Activated T-cell treated with anti-CD3 and anti-CD28 coated beads, Interleukin-2, amount 50 U/mL, for 1 hour (primary cell): Measurements from ENCODE around the gene CXCL14.
"Not testable (repeated sequence)": the region's sequence is repeated elsewhere in the genome, so short reads cannot be mapped to it uniquely, and the experiment has no call there.

ENCODE experiments used
- DNase-seq: peaks from one replicate; pipeline ENCODE4 v3.0.0-alpha.2; 2020

CXCL14 gene

DNA sequence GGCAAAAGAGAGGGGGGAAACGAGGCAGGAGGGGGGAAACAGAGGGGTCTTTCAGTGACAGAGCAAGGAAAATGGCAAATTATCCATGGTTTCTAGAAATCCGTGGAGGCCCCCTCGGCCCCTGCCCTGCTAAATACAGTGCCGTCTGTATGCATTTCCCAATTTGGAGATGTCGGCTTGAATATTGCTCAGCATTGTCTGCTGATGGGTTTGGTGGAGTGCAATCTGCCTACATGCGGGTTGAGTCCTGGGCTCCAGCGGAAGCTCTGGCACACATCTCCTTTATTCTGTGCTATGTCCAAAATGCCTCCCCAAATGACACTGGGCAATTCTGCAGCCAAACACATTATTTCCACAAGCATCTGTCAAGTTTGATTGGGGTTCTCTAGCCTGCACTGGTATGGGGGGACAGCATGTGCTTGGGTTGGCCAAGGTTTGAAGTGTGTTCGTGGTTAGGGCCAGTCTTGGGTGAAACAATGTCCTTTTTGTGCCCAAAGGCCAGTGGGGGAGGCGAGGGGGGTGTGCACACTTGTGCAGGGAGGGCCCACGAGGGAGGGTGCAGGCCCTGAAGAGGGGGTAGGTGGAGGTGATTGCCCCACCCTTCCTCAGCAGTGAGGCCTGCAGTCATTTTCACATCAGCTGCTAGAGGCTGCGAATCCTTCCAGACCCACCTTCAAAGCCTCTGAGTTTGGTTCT, 36.8 kb downstream of the CXCL14 start:
- DNase-seq: no peak

DNA sequence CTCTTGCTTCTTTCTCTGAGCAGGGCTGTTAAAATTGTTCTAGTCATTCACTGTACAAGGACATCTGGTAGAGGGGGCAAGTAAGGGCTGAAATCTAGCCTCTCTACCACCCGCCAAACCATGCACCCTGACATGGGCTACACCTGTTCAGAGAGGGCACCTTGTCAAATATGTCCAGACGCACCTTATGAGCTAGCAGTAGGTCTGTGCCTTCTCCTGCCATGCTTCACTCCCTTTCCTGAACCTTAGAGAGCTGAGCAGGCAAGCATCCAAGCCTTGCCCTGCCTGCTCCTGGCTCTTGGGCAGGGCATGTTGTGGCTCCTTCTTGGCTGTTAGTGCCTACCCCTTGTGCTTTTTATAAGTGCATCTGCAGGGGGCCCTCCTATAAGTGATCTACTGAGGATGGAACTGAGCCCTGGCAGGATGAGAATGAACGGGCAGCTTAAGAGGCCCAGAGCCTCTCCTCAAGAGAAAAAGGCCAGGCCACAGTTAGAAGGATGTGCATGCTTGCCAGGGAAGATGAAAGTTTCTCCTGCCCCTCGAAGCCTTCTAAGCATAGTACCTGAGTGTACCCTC, 39.3 kb downstream of the CXCL14 start:
- DNase-seq: no peak

DNA sequence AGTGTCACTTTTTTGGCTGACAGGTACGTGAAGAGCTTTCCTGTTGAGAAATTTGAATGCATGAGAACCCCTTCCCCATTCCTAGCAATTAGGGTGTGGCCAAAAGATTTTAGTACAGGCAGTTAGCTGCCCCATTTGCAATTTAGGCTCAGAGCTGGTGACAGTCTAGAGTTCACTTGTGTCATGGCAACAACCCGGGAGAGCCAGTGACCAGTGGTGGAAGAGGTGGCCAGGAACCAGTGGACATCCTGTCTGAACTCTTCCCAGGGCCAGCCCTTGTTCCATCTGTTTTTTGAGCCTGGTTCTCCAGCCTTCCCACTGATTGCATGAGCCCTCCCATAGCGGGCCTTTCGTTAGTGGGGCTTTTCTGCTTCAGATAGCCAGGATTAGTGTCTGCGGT, 40.5 kb downstream of the CXCL14 start:
- DNase-seq: no peak

DNA sequence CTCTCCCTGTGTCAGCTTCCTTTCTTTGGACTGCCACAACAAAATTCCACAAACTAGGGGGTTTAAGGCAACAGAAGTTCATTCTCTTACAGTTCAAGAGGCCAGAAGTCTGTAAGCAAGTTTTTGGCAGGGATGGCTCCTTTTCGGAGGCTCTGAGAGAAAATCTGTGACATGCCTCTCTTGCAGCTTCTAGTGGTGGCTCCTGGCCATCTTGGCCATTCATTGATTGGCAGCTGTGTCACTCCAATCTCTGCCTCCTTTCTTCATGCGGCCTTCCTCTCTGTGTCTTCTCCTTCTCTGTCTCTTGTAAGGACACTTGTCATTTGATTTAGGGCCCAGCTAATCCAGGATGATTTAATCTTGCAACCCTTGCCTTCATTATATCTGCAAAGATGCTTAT, 41.0 kb downstream of the CXCL14 start:
- no peak for DNase-seq

DNA sequence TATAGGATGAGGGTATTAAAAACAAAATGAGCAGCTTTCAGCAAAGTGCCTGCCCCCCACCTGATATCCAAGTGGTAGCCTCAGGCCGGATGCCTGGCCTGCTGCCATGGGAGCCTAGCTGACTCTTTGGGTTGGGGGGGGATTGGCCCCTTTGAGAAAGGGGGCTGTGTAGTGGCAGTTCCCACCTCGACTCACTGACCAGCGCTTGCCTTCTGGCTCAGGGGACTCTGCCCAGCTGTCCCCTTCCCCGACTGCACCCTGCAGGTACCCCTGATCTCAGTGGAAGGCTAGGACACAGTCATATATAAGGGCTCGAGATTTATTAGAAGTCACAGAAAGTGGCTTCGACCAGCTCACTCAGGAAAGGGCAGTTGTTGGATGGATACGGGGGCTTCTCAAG, 41.5 kb downstream of the CXCL14 start:
- DNase-seq: no peak

DNA sequence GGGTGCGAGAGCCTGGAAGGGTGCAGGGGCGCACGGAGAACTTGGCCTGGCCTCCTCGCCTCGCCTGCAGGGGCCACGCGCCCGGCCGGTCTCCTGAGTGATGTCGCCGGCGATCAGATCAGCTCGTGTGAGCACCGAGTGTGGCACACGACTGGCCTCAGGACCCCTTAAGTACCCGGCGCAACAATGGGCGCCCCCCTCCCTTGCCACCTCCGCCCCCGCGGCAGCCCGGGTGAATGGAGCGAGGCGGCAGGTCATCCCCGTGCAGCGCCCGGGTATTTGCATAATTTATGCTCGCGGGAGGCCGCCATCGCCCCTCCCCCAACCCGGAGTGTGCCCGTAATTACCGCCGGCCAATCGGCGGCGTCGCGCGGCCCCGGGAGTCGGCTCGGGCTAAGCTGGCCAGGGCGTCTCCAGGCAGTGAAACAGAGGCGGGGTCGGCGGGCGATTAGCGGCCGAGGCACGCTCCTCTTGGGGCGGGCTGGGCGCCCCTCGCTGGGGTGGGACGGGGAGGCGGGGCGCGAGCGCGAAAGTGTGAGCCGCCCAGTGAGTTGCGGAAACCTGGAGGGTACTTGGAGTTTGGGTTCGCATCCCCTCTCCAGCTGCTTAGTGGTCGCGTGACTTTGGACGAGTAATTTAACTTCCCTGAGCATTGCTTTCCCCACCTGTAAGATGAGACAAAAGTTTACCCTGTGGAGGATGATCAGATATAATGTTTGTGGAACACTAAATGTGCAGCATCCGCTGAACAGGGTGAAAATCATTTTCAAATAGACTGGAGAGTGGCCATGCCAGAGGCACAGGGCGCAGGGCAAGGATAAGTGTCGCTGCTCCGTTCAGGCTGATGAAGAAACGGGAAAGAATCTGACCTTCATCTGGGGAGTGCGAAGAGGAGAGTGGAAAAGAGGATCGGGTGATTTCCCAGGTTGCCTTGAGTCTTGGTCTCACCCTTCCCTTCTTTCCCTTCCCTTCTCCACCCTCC, 42.7 kb downstream of the CXCL14 start, which contains the start of gene NEUROG1:
Gene NEUROG1, minus strand, starts transcription at position 145 of the 982 bp plus-strand sequence. CDS start 274 bp downstream, outside the sequence.
- no peak for DNase-seq

DNA sequence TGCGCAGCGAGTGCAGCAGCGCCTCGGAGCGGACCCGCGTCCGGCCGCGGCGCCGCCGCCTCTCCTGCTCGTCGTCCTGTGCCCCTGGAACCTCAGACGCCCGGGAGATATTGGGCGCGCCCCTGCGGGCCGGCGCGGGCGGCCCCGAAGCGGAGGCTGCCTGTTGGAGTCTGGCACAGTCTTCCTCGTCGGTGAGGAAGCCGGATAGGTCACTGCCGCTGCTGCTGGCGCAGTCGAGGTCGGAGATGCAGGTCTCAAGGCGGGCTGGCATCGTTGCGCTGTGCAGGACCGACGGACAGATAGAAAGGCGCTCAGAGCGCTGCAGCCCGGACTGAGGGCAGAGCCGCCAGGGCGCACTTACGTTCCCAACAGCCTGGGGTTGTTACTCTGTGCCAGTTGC, 43.4 kb downstream of the CXCL14 start:
- DNase-seq: no peak

DNA sequence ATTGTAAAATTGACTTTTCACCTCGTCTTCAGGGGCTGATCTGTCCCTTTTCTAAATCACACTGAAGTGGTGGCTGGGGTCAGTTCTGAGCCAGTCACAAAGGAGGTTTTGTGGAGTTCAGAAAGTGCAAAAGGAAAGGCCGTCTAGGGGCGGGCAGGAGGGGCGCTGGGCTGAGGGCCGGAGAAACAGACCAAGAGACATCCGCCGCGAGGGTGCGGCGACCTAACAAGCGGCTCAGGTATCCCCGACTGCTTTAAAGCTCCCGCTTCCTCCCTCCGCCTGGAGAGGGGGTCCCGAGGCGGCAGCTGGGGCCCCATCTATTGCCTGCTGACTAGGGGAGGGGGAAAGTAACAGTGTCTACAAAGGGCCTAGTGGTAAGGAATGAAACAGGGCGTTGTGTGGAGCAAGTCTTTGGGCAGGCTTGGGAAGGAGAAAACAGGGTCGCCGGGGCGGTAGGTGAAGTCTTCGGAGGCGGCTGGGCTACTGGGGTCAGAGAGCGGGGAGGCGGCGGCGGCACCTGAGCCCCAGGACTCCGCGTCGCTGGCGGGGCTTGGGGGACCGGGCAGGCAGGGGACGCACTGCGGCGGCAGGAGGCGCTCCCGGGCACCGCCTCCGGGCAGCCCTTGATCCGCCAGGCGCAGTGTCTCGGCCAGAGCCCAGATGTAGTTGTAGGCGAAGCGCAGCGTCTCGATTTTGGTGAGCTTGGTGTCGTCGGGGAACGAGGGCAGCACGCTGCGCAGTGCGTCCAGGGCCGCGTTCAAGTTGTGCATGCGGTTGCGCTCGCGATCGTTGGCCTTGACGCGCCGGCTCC, 44.0 kb downstream of the CXCL14 start:
- no peak for DNase-seq

DNA sequence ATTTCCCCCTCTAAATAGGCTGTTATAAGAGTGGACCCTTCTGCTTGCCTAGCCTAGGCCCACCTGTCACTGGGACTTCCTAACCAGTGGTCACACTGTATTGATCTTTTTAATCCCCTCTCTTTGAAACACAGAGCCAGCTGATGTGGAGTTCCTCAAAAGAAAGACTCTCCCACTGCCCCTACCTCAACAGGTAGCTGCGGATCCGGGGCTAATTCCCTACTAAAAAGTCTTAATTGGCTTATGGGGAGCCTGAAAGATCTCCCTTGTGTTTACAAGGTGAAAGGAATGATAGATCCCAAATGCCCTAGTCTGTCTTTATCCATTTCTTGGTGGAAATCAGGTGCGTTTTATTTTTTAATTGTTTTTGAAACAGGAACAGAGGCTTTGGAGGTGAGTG, 45.0 kb downstream of the CXCL14 start:
- DNase-seq: no peak

DNA sequence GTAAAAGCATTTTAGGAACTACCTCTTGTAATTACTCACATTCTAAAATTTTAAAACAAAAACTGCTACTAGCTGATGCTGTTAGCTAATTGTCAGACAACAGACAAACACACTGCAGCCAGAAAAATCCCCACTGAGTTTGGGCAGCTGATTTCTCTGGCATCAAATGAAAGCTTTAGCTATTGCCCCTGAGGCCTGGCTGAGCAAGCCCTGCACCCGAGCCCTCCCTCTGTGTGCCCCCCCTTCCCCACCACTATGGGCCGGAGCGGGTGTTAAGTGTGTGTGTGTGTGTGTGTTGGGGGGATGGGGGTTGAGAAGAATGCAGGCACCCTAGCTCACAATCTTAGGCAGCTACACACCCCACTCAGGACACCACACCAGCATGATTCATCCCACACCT, 45.5 kb downstream of the CXCL14 start:
- no peak for DNase-seq

DNA sequence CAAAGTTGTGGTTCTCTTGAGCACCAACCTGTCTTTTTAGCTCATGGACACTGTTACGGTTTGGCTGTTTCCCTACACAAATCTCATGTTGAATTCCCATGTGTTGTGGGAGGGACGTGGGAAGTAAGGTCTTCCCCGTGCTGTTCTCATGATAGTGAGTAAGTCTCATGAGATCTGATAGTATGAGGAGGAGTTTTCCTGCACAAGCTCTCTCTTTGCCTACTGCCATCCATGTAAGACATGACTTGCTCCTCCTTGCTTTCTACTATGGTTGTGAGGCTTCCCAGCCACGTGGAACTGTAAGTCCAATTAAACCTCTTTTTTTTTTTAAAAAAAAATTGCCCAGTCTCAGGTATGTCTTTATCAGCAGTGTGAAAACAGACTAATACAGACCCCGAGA, 49.2 kb downstream of the CXCL14 start:
- not testable (repeated sequence) for DNase-seq

DNA sequence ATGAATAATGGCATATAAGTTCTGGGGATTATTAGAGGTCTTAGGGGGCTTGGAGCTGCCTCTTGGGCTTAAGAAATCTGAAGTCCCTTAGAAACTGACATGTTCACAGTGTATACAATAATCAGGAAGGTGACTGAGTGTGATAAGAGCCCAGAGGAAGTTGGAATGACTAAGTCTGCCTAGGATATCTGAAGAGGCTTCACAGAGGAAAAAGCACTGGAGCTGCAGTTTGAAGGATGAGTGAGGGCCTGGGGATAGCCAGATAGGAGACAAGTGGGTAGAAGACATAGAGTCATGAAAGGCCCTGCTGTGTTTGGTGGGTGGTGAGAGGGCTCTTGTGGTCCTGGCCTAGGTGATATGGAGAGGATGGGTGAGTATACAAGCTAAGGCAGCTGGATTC, 51.9 kb downstream of the CXCL14 start:
- no peak for DNase-seq

DNA sequence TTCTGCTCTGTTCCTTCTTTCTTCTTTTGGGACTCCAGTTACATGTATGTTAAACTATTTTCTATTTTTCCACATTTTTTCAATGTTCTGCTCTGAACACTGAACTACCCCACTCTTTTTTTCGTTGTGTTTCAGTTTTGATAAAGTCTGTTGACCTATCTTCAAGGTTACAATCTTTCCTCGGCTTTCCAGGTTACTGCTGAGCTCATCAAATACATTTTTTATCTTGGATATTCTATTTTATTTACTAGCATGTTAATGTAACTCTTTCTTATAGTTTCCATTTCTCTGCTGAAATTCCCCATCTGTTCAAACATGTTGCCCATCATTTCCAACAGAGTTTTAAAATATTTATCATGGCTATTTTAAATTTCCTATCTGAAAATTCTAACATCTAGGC, 56.8 kb downstream of the CXCL14 start:
- DNase-seq: no peak
